COR-L47 (cell line): ENCODE data around the gene EIF2AK3.
"Not testable (repeated sequence)": the region's sequence is repeated elsewhere in the genome, so short reads cannot be mapped to it uniquely, and the experiment has no call there.

Experiments
- DNase-seq: peaks from one replicate; lab custom pipeline; 2025; lab: John Stamatoyannopoulos, UW

The EIF2AK3 gene

DNA sequence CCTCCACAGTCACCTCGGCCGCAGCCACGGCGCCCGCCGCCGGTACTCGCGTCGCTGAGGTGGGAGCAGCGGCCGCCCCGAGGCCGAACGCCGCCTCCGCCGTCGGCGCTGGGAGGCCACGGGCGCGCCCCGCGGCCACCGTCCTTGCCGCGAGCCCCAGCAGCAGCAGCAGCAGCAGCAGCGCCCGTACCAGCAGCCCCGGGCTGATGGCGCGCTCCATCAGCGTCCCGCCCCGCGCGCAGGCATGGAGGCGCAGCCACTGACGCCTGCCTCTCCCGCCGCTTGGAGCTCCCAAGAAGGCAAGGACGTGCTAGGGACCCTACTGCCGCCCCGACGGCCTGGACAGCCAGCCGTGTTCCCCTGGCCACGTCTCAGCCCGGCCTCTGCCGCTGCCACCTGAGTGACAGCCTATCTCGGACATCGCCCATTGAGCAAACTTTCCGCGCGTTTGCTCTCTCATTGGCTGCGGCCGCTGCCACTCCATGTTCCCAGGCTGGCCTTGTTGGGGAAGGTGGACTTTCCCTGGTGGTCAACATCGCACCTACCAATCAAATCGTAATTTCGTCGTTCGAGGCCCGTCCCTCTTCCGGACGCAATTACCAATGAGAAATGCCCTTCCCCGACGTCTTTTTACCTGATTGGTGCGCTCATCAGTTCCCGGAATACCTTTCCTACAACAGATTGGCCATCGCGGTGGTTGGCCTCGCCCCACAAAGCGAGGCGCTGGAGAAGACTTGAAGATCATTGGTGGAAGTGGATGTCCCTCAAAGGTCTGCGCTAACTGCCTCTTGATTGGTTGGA lies at the start of gene EIF2AK3:
Gene EIF2AK3, minus strand, starts transcription at position 410 of the 801 bp plus-strand sequence. Its CDS starts 190 bp downstream, at position 220.
- DNase-seq, result peak; percentile 99

DNA sequence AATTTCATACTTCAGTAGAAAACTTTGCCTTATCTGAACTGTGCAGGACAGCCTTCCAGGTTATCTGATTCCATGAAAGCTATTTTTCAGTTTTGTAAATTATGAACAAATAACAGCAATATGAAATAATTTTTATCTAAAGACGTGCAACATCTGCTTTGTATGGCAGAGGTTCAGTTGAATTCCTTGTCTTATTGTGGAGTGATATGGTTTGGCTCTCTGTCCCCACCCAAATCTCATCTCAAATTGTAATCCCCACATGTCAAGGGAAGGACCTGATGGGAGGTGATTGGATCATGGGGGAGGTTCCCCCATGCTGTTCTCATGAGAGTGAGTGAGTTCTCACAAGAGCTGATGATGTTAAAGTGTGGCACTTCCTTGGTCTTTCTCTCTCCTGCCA lies 46.1 kb upstream of the EIF2AK3 start:
- no peak for DNase-seq

DNA sequence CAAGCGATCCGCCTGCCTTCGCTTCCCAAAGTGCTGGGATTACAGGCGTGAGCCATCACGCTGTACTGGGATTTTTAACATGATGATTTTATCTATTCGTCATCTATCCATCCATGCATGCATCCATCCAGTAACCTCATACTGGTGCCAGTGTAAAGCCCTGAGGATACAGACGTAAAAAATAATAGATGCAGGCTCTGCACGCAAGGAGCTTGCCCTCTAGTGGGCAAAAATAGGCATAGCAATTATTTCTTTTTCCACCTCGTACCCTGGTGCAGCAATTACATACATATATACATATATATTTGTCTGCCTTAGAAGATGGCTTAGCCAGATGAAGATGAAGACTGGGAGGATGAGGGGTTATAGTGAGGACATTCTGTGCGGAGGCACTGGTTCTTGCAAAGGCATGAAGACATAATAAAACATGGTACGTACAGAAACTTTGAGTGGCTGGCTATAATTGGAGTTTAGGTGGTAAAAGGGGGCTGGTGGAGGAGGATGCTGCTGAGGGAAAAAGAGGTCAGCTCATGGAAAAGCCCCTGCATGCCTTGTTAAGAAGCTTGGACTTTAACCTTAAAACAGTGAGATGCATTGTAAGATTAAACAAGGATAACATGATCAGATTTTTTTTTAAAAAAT lies 44.6 kb upstream of the EIF2AK3 start:
- peak; percentile 34 for DNase-seq

DNA sequence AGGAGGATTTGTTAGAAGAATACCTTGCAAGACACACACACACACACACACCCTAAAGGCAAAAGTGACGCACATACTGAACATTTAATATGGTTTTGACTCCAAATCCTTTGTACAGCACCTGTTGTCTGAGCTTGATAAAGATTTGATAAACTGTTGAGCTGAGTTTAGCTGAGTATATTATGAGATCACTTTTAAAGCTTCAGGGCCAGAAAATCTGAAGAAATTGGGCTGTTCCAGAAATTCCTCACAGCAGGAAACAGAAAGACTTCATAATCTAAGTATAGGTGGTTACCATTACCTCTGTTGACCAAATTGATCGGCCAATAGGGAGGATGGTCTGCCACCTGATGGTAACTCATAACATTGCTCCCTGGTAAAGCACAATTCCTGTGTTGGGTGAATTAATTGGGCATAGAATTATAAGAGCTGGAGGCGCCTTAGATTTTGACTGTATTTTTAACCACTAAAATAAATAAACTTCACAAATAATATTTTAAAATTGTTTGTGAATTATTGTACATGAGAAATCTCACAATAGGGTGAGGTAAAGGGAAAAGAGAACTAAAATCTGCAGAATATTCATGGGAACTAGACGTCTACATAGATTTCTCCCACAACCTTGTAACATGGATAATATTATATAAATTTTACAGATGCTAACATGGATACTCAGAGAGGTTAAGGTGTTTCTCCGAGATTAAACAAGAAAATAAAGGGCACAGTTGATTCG lies 42.4 kb upstream of the EIF2AK3 start:
- DNase-seq, result peak; percentile 28

DNA sequence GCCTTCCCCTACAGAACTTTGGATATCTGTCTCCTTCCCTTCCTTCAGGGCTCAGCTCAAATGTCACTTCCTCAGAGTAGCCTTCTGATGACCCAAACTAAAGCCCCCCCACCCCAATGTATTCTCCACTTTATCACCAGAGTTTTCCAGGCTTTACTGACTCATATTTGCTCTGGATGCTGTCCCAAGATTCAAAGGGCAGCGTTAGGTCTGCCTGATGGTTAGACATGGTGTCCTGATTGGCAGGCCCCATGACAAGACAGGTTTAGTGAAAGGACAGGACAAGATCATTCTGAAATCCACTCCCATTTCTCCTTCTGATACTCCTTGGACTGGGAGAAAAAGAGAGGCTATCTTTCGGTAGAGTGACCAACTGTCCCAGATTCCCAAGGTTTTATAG lies 41.6 kb upstream of the EIF2AK3 start:
- DNase-seq, result no peak

DNA sequence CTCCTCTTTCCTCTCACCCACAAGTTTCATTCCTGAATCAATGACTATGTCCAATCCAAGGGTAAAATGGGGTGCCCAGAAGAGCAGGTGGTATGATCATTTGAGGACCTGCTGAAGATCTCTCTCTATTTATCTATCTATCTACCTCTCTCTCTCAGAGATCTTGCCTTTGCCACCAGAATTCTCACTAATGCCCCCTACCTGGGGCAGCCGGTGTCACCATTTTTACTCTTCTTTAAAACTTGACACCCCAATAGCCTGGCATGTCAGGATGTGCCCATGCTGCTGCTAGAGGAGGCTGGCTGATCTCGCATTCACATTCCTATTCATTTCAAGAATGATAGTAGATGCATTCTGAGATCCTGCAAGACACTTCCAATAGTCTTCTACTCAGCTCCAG lies 40.0 kb upstream of the EIF2AK3 start:
- no peak for DNase-seq

DNA sequence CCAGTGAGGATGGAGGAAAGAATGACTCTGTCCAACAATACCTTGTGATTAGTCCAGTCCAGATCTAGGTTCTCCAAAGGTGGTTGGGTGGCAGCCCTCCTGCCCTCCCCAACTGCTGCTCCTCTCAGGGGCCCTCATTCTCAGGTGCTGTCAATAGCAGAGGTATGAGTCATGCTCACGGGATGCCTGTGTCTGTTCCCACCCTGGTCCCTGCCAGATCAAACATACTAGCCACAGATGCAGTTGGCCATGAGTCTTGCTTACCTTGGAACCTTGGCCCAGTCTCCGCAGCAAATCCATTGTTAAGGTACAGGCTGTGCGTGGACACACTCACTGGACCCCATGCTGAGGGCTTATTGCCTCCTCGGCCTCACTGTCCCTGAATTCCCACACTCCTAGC lies 39.3 kb upstream of the EIF2AK3 start:
- no peak for DNase-seq

DNA sequence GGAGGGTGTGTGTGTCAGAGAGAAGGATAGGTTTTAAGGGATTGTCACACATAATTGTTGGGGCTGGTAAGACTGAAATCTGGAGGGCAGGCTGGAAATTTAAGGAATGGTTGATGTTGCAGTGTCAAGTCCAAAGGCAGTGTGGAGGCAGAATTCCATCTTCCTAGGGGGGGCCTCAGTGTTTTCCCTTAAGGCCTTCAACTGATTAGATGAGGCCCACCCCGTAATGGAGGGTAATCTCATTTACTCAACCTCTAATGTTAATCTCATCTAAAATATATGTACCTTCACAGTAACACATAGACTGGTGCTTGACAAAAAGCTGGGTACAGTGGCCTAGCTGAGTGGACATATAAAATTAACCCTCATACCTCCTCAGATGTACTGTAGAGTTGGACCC lies 33.4 kb upstream of the EIF2AK3 start:
- no peak for DNase-seq

DNA sequence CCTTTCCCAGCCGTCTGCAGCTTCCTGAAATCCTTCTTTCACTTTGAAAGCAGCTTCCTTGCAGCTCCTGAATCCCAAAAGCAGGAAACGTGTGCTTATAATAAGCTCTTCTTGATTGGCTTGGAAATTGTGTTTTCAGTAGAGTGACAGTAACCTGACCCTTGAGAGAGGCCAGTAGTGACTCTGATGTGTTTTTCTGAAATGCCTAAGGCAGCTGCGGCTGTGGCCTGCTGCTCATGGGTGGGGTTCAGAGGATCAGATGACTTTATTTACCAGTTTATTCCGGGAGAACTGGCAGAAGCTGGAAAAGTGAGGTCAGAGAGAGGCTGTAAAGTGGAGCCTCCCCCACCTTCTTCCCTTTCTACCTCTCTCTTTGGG lies 32.3 kb upstream of the EIF2AK3 start:
- no peak for DNase-seq

DNA sequence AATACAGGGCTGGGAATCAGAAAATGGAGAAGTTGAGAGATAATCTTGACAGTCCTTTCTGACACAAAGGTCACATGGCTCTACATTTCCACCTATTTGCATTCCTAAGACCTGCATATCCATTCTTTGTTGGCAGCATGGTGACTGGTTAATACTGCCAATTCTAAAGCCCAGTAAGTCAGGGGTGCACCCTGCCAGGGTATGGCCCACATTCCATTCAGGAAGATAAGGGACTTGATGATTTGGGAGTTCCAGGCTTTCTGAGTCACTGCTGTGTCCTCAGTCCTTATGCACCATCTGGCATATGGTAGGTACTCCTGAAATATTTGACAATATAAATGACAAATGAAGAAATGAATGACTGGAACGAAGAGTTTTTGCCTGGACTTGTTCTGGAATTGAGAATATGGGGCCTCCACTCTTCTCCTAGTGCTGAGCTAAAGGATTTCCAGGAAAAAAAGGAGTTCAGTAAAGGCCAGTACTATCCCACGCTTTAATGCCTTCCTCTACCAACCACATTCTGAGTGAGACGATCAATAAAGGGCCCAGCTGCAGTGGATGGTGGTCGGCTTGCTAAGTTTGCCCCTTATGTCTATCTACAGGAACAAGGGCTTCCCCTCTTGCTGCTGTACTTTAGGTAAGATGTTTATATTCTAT lies 31.7 kb upstream of the EIF2AK3 start:
- DNase-seq, result no peak

DNA sequence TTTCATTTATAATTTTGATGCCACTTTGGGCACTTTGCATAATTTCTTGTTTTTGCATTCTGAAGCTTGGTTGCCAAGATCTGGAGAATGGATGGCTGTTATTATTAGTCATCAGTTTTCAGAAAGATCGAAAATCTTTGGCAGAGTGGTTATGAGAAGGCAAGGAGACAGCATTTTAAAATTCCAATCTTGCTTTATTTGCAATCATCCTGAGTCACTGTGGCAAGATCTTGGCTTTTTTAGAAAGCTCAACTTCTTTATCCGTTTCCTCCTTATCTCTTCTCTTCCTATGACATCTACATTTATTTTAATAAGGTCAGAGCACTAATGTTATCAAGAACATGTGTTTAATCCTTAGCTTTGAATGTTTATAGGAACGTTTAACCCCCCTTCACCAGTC lies 31.1 kb upstream of the EIF2AK3 start:
- DNase-seq, result no peak

DNA sequence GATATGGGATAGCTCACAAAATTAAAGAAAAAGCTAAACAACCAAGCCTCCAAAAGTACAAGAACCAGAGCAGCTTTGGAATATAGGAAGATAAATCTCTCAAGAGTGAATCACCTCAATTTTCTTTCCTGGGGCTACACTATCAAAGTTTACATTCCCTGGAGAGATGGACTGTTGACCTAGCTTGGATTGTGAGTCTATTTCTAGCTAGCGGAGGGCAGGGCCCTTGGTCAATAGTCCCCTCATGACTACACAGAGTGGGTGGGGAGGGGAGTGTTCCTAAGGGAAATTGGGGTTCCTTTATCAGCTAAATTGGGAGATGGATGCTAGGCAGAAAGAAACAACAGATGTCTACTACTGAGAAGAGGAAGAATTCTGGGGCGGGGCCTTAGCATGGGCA lies 29.9 kb upstream of the EIF2AK3 start:
- no peak for DNase-seq

DNA sequence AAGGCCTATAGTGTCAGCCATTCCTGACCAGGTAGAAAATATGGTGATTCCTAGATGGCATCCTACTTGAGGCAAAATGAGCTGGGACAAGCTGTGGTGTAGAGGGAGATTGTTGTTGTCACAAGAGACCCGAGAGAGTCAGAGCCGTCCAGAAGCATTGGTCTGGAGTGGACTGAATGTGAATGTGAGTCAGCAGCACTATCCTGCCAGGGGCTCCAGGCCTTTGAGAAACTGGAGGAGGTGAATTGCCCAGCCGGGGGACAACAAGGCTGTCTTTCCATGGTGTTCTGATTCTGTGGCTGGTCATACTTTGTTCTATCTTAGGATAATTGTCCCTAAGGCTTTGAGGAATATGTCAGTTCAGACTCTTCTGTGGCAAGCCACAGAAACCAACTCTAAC lies 29.4 kb upstream of the EIF2AK3 start:
- no peak for DNase-seq

DNA sequence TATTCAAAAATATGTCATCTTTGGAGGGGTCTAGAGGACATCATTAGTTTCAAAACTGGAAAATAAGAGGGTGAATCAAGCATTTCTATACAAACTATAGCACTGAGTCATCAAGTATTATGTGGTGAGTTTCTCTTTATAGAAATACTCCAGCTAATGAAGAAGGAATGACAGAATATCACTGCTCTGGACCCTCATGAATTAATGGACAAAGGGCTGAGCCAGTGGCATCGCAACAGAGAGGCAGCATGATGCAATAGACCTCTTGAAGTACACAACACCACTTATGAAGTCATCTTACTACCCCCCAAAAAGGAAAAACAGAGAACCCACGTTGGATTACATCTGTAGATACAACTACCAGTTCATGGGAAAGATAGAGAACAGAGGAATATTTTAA lies 27.4 kb upstream of the EIF2AK3 start:
- no peak for DNase-seq

DNA sequence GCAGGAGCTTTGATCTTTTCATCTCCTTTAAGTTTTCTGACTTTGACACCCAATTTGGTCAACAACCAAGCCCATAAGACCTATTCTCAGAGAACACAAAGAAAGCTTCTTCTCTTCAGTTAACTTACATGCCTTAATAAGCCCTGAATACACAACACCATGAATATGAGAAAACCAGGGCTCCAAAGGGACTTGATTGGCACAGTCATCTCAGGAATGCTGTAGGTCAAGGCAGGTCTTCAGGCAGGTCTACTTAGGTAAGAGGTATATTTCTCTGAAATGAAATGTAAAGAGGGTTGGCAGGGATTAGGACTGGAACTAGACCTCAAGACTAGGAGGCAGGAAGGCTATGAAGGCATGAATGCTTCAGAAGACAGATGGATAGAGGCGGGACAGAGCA lies 24.4 kb upstream of the EIF2AK3 start:
- DNase-seq, result no peak

DNA sequence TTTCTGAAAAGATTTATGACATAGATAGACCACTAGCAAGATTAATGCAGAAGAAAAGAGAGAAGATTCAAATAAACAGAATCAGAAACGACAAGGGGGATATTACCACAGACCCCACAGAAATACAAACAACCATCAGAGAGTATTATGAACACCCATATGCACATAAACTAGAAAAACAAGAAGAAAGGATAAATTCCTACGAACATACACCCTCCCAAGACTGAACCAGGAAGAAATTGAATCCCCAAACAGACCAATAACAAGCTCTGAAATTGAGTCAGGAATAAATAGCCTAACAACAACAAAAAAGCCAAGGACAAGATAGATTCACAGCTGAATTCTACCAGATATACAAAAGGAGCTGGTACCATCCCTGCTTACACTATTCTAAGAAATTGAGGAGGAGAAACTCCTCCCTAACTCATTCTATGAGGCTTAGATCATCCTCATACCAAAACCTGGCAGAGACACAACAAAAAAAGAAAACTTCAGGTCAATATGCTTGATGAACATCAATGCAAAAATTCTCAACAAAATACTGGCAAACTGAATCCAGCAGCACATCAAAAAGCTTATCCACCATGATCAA lies 18.1 kb upstream of the EIF2AK3 start:
- DNase-seq, result not testable (repeated sequence)

DNA sequence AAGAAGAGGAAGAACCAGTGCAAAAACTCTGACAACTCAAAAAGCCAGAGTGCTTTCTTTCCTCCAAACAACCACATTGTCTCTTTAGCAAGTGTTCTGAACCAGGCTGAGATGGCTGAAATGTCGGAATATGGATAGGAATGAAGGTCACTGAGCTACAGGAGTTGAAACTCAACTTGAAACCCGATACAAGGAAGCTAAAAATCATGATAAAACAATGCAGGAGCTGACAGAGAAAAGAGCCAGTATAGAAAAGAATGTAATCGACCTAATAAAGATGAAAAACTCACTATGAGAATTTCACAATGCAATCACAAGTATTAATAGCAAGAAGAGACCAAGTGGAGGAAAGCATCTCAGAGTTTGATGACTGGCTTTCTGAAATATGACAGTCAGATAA lies 15.0 kb upstream of the EIF2AK3 start:
- DNase-seq, result no peak

DNA sequence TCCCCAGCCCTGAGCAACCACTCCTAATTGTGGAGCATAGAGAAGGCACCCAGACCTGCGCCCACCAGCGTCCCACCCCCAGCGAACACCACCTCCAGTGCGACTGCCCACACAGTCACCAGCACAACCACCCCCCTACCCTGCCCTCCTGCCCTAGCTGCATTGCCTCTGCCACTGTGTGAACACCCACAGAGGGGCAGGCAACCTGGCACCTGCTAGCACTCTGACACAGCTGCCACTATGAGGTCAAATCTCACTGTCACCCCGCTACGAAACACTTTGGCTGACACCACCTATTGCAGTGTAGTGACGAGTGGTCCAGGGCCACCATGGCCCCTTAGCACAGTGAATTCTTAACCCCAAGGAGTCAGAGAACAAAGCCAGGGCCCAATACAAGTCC lies 14.1 kb upstream of the EIF2AK3 start:
- no peak for DNase-seq

DNA sequence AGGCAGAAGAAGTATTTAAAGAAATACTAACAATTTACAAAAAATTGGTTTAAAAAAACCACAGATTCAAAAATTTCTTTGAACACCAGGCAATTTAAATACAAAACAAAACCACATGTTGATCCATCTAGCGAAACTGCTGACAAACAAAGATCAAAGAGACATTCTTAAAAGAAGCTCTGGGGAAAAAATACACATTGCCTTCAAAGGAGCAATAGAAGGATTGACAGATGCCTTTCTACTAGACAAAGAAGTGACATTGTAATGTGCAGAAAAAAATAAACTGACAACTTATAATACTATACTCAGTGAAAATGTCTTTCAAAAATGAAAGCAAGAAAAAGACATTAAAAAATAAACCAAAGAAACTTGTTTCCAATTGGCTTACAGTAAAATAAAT lies 12.6 kb upstream of the EIF2AK3 start:
- DNase-seq, result no peak

DNA sequence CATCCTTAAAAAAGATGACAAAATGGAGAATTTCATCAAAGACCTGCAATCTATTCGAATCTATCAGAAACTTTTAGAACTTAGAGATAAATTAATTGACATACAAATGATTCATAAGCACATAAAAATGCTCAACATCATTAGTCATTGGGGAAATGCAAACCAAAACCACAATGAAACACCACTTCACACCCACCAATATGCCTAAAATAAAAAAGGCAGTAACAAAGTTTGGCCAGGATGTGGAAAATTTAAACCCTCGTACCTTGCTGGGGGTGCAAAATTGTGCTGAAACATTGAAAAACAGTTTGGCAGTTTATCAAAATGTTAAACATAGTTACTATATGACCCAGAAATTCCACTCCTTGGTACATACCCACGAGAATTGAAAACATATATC lies 11.5 kb upstream of the EIF2AK3 start:
- DNase-seq, result no peak

DNA sequence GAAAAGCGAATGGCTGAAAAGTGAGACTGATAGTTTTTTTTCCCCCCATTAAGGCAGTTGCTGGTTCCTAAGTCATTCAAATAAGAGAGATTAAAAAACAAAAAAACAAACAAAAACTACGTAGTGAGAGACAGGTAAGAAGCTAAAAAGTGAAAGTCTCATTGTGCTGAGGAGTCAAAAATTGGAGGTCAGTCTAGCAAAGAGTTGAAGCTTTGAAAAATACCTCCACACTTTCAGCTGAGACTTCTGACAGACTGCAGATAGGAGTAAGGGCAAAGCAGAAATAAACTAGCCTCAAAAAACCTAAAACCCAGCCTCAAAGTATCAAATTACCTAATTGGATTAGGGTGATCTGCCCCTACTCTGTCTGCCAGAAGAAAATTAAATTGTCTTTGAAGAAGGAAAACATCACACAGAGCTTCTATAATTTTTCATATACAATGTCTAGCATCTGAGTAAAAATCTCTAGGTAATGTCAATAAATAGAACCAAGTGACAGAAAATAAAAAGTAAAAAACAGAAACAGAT lies 10.9 kb upstream of the EIF2AK3 start:
- DNase-seq, result no peak

DNA sequence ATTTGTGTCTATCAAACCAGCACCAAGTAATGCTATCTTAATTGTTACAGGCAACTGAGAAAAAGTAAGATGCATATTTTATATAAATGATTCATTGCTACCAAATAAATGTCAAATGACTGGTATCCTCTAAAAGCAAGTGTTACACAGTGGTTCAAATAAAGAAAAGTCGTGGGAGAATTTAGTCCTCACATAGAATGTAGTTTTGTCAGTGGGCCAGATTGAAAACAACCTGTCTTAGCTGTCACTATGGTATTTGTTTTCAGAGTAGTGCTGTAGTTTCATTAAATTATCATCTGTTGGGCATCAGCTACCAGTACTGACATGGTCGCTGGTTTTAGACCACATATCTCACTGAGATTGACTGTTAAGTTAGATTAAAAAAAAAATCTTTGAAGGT lies 10.2 kb upstream of the EIF2AK3 start:
- DNase-seq, result no peak
